DND-41 (cell line): ENCODE data around the gene ABCC3.

Experiments
- EZH2 ChIP-seq: IDR thresholded peaks from 3 replicates; pipeline ENCODE4 v1.6.1; 2012; ENCODE audit warnings: borderline replicate concordance, low read depth, mild to moderate bottlenecking, moderate library complexity, low read length, inconsistent platforms; ENCODE audit not compliant: severe bottlenecking
- TF ChIP-seq, protein P1 (sequence below): IDR thresholded peaks from 2 replicates; pipeline ENCODE4 v1.5.1; 2012; ENCODE audit warnings: borderline replicate concordance, low read length, moderate library complexity, mild to moderate bottlenecking; ENCODE audit not compliant: poor library complexity, severe bottlenecking; ENCODE audit errors: extremely low read depth

DNA sequence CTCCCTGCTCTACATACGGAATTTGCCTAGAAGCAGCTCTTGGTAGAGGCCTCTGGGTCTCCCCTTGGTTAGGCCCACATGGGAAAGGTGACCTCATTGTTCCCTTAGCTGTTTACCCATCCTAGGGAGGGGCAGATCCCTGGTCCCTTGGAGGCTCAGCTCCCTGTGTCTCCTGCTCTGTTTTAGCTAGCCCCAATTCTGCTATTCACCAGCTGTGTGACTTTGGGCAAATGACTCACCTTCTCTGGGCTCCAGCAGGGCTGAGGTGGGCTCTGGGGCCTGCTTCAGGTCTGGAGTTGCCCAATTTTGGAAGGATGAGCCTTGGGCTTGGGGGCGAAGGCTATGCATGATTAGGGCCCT is 3.9 kb downstream of the ABCC3 start:
- TF ChIP-seq, protein P1, sequence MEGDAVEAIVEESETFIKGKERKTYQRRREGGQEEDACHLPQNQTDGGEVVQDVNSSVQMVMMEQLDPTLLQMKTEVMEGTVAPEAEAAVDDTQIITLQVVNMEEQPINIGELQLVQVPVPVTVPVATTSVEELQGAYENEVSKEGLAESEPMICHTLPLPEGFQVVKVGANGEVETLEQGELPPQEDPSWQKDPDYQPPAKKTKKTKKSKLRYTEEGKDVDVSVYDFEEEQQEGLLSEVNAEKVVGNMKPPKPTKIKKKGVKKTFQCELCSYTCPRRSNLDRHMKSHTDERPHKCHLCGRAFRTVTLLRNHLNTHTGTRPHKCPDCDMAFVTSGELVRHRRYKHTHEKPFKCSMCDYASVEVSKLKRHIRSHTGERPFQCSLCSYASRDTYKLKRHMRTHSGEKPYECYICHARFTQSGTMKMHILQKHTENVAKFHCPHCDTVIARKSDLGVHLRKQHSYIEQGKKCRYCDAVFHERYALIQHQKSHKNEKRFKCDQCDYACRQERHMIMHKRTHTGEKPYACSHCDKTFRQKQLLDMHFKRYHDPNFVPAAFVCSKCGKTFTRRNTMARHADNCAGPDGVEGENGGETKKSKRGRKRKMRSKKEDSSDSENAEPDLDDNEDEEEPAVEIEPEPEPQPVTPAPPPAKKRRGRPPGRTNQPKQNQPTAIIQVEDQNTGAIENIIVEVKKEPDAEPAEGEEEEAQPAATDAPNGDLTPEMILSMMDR: no peak
- TF ChIP-seq EZH2: no peak
